NCI-H1048 (cell line): Measurements from ENCODE around the gene PHKB.
"Not testable (repeated sequence)": the region's sequence is repeated elsewhere in the genome, so short reads cannot be mapped to it uniquely, and the experiment has no call there.

ENCODE experiments used
- DNase-seq: peaks from one replicate; lab custom pipeline; 2025; lab: John Stamatoyannopoulos, UW

Gene PHKB

DNA sequence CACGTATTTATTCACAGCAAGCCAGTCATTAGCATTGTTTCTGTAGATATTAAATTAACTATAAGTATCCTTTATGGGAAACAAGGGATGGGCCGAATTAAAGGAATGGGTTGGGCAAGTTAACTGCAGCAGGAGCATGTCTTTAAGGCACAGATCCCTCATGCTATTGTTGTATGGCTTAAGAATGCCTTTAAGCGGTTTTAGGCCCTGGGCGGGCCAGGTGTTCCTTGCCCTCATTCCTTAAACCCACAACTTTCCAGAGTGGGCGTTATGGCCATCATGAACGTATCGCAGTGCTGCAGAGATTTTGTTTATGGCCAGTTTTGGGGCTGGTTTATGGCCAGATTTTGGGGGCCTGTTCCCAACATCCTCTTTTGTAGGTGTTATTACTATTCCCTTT is 9.1 kb downstream of the PHKB start:
- no peak for DNase-seq

DNA sequence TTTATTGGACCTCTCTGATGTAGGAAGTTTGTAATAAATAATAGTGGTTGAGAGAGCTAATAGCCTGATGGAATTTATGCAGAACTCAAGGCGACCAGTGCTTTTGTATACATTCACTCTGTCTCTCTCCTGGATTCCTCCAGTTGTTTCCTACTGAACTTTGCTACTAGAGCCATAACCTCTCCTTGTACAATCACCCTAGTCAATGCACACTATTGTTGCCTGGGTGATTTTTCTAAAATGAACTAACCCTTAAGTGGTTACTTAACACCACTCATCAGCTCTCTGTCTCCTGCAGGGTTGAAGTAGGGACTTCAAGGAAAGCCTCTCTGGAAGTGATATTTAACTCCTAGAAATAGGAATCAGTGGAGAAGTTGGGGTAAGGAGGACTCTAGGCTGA is 9.7 kb downstream of the PHKB start:
- no peak for DNase-seq

DNA sequence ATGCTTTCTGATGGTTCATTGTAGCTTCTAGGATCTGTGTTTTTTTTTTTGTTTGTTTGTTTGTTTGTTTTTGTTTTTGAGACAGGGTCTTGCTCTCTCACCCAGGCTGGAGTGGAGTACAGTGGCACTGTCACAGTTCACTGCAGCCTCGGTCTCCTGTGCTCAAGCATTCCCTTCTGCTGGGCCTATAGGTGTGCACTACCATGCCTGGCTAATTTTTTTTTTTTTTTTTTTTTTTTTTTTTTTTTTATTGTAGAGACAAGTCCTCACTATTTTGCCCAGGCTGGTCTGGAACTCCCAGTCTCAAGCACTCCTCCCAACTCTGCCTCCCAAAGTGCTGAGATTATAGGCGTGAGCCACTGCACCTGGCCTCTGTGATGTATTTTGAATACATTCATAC is 11.9 kb downstream of the PHKB start:
- not testable (repeated sequence) for DNase-seq

DNA sequence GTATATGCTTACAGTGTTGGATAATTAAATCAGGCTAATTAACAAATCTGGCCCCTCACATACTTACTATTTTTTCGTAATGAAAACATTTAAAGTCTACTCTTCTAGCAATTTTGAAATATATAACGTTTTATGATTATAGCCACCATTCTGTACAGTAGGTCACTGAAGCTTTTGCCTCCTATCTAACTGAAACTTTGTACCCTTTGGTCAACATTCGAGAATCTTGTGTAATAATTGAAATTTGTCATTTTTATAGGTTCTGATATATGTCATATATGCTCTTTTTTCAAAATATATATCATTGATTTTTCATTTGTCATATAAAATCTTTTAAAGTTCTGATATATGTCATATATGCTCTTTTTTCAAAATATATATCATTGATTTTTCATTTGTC is 12.7 kb downstream of the PHKB start:
- DNase-seq, result no peak

DNA sequence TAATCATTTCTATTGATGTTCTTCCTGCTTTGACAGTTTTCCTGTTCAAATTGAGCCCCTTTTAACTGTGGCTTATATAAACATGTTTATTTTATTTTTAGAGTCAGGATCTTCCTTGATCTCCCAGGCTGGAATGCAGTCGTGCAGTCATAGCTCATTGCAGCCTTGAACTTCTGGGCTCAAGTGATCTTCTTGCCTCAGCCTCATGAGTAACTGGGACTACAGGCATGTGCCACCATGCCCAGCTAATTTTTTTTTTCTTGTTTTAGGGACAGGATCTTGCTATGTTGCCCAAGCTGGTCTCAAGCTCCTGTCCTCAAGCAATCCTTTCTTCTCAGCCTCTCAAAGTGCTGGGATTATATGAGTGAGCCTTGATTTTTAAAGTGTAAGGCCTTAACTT is 14.7 kb downstream of the PHKB start:
- no peak for DNase-seq

DNA sequence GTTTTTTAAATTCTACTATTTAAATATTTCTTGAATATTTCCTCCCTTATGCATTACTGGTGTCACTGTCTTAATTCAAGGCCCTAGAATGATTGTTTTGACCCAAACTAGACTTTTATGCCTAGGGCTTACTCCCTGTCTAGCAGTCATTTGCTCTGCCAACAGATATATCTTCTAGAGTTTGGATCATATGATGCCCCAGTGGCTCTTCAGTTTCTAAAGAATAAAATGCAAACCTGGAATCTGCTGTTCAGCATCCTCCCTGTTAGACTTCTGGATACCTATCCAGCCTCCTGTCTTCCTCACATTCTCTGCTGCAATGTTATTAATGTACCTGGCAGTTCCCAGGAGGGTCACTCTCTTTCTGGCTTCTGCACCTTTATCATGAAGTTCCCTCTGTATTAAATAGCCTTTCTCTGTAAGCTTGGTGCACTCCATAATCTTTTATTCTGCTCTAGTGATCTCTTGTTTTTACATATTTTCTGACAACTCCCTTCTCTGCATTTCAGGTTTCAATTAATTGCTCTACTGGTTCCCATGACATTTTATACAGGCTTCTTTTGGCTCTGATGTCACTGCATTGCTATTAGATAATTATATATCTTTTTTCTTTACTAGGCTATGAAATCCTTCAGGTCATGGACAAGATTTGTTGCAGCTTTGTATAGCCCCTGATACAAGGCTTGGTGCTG is 15.7 kb downstream of the PHKB start:
- no peak for DNase-seq

GRCh38 chr16:47477679-47478078 is 16.5 kb downstream of the PHKB start:
- no peak for DNase-seq

DNA sequence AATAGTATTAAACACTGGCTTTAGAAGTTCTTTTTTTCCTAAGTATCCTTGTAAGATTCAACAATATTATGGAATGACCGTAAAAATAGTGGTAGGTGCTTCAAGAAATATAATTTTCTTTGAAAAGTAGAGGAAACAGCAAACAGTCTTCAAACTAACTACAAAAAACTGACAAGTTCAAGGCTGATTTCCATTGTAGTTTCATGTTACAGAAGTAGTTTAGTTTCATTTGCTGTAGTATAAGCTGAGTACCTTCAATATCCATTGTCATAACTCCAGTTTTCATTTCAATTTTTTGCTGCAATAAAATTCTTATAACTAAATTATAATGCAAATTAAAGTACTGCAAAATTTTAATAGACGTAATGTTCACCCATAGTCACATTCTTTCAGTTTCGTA is 19.3 kb downstream of the PHKB start:
- DNase-seq, result no peak

GRCh38 chr16:47481698-47482374 is 20.7 kb downstream of the PHKB start:
- no peak for DNase-seq

- no peak for DNase-seq
These were observed 22.5 kb downstream of the PHKB start for GRCh38 chr16:47483616-47484015.

DNA sequence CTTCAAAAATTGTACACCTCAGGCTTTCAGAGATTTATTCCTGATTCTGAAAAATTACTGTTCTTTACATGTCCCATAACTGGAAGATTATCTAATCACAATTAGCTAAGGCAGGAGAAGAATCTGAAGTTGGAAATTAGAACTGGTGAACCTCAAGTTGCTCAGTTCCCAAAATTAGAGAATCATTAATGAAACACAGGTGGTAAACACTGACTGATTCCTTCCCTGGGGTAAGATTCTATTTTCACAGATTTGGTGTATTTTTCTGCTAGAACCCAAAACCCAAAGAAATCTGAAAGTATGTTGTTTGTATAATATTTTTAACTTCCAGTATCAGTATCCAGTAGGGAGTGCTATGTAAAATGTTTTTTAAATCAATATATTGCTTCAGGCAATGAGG is 25.7 kb downstream of the PHKB start:
- no peak for DNase-seq

GRCh38 chr16:47488051-47488450 is 26.9 kb downstream of the PHKB start:
- no peak for DNase-seq

GRCh38 chr16:47490471-47490870 is 29.3 kb downstream of the PHKB start:
- DNase-seq, result no peak

- DNase-seq, result no peak
These were observed 30.9 kb downstream of the PHKB start for GRCh38 chr16:47492036-47492427.

- DNase-seq, result no peak
These were observed 31.6 kb downstream of the PHKB start for GRCh38 chr16:47492428-47493377.

DNA sequence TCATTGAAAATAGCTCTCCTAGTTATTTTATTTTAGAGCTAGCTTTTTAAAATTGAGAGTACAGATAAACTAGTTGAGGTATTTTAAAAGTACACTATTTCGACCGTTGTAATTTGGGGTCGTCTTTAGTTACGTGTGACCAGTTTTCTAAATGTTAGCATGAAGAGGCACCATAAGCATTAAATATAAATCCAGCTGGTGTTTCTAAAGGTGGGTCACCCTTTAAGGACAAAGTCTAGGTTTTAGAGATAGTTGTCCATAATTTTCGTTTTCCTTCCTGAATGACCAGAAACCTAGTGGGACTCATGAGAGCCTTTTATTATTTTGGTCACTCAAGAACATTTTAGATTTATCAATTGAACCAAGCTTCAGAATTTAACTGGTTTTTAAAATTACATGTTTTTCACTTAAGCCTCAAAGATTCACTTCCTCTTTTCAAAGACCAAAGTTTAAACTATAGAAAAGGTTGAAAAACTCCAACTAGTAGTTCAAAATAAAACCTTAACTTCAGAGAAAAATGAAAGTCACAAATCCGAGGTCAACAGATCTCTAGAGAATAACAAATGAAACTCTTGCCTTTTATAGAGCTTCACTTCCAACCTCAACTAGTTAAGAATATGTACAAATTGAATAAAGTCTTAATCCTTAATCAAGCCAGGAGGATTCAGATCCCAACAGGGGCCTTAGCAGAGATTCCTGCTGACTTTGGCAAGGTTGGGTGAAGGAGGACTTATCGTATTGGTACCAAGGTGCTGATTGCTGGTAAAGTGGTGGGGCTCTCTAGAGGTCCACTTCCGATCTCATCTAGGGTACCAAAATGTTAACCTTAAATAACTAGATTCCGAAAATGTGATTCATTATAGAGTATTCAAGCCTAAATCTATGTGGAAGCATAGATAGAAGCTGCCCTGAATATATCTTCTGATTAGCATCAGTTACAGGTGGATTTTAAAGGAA is 32.5 kb downstream of the PHKB start:
- DNase-seq, result no peak

DNA sequence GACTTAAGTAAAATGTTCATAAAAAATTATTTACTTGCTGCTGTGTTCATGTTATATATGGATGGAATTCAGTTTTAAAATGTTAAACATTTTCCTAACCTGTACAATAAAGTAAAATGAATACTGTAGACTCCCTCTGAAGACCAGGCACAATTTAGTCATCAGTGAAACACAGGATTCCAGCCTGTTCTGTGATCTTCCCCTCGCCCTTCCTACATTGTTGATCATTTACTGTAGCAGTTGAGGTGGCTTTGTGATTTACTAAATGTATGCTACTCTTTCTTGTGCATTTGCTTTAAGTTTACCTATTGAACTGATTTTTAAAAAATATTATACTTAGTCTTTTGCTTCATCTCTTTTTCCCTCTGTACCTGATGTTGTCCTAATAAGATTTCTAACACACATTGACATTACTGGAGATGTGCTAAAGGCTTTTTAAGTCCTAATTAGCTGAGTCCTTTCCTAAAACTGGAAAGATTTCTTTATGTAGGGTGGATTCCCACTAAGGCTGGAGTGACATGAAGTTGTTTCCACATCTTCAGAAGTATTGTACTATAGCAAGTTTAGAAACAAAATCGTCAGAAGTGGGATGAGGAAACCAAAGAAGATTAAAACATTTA is 38.1 kb downstream of the PHKB start:
- no peak for DNase-seq

GRCh38 chr16:47499700-47500264 is 38.7 kb downstream of the PHKB start:
- no peak for DNase-seq

- no peak for DNase-seq
These were observed 42.8 kb downstream of the PHKB start for GRCh38 chr16:47503936-47504335.

- no peak for DNase-seq
These were observed 43.5 kb downstream of the PHKB start for GRCh38 chr16:47504599-47504998.

DNA sequence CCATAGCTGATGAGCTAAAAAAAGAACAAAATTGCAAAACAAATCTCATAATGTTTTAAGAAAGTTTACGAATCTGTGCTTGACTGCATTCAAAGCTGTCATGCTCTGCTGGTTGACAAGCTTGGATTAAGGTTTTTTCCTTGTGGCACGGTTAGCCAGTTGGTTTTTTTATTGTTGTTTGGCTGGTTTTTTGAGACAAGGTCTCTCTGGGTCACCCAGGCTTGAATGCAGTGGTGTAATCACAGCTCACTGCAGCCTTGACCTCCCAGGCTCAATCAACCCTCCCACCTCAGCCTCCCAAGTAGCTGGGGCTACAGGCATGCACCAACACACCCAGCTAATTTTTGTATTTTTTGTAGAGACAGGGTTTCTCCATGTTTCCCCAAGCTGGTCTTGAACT is 45.7 kb downstream of the PHKB start:
- no peak for DNase-seq
